Measurements from ENCODE around the gene ASF1B. TPM values are rescaled to one million over a fixed set of nuclear protein-coding genes. Genes with fewer than 3 reads are reported as not detected.

ASF1B gene
- total and polyA plus RNA-seq, 12 donors = 0.17 to 5.6 (median 0.63) TPM

DNA sequence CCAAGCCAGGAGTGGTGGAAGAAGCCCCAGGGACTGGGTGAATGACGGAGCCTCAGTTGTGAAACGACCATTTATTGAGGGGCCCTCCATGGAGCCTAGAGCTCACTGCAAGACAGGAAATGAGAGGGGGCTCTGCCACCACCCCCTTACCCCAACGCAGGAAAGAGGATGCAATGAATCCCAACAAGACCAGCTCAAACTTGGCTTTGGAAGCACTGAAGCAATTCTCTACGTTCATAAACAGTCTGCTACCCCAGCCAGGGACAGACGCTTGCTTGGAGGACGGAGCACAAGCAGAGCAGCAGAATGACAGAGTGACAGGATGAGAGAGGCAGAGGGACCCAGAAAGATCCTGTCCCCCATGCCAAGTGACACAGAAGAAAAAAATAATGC is 19.9 kb downstream of the ASF1B start:
- no peak for ATAC-seq
- peak overlapping the region in 9 of 10 donors; percentile 93 to 100 (median 95) for H3K27ac ChIP-seq
- WGBS, 2 donors = 1 to 4% methylated on average over 6 of the region's 6 CpGs
- H3K9me3 ChIP-seq = no peaks in the 10 kb centered on the region
- peaks cover 44 to 78% (median 74%) of the 10 kb centered on the region in 9 donors for H3K4me1 ChIP-seq
- DNase-seq = no peak
- TF ChIP-seq CTCF (IDR thresholded peaks at IDR 0.05) = no peak
- peak overlapping the region; percentile 83 to 96 (median 90) for H3K4me3 ChIP-seq
- H3K27me3 ChIP-seq = no peaks in the 10 kb centered on the region
- intact Hi-C loops (cut with DNase I) = loop anchor here in 8 of 10 donors (2.0 to 5.0 kb wide), 3 partner anchors 26 to 39 kb away; partner anchors contain the start of gene SAMD1 (in 1 of the 8)
- peaks cover 0 to 2% (median 0%) of the 10 kb centered on the region in 9 donors for H3K36me3 ChIP-seq

DNA sequence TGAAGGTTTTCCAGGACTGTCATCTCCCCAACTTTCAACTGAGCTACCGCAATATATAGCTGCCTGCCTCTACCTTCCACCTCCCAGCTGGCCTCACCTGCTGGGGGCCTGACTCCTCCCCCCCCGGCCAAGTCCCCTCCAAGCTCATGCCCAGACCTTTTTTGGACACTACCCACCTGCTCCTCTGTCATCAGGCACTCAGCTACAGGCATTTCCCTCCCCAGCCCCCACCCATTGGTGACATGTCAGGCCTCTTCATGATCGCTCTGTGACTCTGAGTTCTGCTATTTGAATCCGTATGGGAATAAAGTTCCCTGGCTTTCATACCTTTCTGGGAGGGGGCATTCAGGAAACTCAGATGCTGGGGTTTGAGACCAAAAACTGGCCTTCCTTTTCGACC is 20.6 kb downstream of the ASF1B start:
- H3K9me3 ChIP-seq = no peaks in the 10 kb centered on the region
- DNase-seq (no peak), ATAC-seq (no peak)
- peak overlapping the region in 9 of 10 donors; percentile 93 to 100 (median 95) for H3K27ac ChIP-seq
- intact Hi-C loops (cut with DNase I) = loop anchor here in 8 of 10 donors (2.0 to 5.0 kb wide), 3 partner anchors 25 to 38 kb away; partner anchors contain the start of gene SAMD1 (in 1 of the 8)
- peak overlapping the region in 9 of 10 donors; percentile 83 to 96 (median 90) for H3K4me3 ChIP-seq
- H3K4me1 ChIP-seq = peaks cover 44 to 85% (median 81%) of the 10 kb centered on the region in 9 donors
- 39 to 46% methylated on average over 5 of the region's 5 CpGs for WGBS, 2 donors
- H3K36me3 ChIP-seq = peaks cover 0 to 4% (median 0%) of the 10 kb centered on the region in 9 donors
- H3K27me3 ChIP-seq = no peaks in the 10 kb centered on the region
- no peak for TF ChIP-seq CTCF (IDR thresholded peaks at IDR 0.05)

DNA sequence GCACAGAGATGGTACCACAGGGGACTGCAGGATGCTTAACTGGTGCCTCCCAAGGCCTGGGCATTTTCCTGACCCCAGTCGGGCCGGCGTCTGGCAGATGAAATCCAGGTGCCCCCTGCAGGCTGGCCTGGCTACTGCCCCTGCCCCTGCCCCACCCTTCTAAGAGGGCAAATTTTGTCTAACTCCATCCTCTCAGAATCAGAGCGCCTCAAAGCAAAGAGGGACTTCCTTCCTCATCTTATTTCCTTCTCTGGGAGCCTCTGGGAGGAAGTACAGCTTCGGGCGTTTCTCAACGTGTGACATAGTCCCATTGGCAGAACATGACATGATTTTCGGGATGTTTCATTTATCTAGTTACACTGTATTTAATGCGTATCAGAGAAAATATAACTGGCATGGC is 21.5 kb downstream of the ASF1B start:
- TF ChIP-seq CTCF (IDR thresholded peaks at IDR 0.05) = peak; percentile 33 to 72 (median 65)
- Histone ChIP-seq H3K4me3 (peak overlapping the region in 1 of 10 donors; percentile 96), H3K4me1 (peaks cover 40 to 84% (median 79%) of the 10 kb centered on the region in 9 donors), H3K36me3 (peaks cover 0 to 4% (median 0%) of the 10 kb centered on the region in 9 donors), H3K9me3 (no peaks in the 10 kb centered on the region), H3K27me3 (no peaks in the 10 kb centered on the region), H3K27ac (peak overlapping the region in 9 of 10 donors; percentile 93 to 100 (median 95))
- 27 to 30% methylated on average over 9 of the region's 9 CpGs for WGBS, 2 donors
- ATAC-seq = peak in 2 of 8 donors; percentile 0 to 10
- peak; percentile 51 to 71 for DNase-seq
- intact Hi-C loops (cut with DNase I) = loop anchor here in 8 of 10 donors (5.0 kb wide), 2 partner anchors 33 to 38 kb away; no protein-coding TSS in a partner anchor

- intact Hi-C loops (cut with DNase I) = no loop called here
- 70 to 78% methylated on average over 7 of the region's 7 CpGs for WGBS, 2 donors
- no peak for TF ChIP-seq CTCF (IDR thresholded peaks at IDR 0.05)
- no peak for ATAC-seq
- Histone ChIP-seq H3K27me3 (no peaks in the 10 kb centered on the region), H3K27ac (peak overlapping the region in 9 of 10 donors; percentile 93 to 100 (median 95)), H3K36me3 (peaks cover 0 to 4% (median 0%) of the 10 kb centered on the region in 9 donors), H3K9me3 (no peaks in the 10 kb centered on the region), H3K4me1 (peaks cover 37 to 80% (median 76%) of the 10 kb centered on the region in 9 donors), H3K4me3 (peak overlapping the region in 1 of 10 donors; percentile 96)
- no peak for DNase-seq
These were observed 21.9 kb downstream of the ASF1B start for GRCh38 chr19:14114439-14114838.

Measured in heart right ventricle (tissue), 16 donors.